GM12878 (cell line): ENCODE results near the gene CTSL. TPM values are rescaled to one million over a fixed set of nuclear protein-coding genes. Genes with fewer than 3 reads are reported as not detected.

Experiments used
- ATAC-seq: fragments of 200-7000 bp; cut with Tn5 transposase; 3 replicates; pipeline ENCODE4 v1.9.1; 2020; ENCODE audit warnings: mild to moderate bottlenecking, moderate library complexity
- BruUV-seq: library from RNA; stranded (reverse); fragments of 400-500 nt; replicated peaks from 2 replicates; lab custom pipeline; 2021; lab: Mats Ljungman, UMichigan
- CTCF ChIA-PET: fragments of 300-600 bp; sonication (Branson Sonifier 250); formaldehyde crosslinking; extraction: SDS; loops from one replicate; lab custom pipeline; 2021; ENCODE audit warnings: inconsistent platforms; lab: Yijun Ruan, JAX
- POLR2A ChIA-PET: fragments of 350-600 bp; formaldehyde crosslinking; extraction: SDS; loops from one replicate; lab custom pipeline; 2021; ENCODE audit warnings: inconsistent platforms; lab: Charles Lee
- RAD21 ChIA-PET: fragments of 300-600 bp; sonication (Branson Sonifier 250); formaldehyde crosslinking; loops from one replicate; lab custom pipeline; 2023; ENCODE audit warnings: antibody characterized with exemption; ENCODE audit not compliant: unreplicated experiment; lab: Charles Lee
- SMC1A ChIA-PET: fragments of 300-600 bp; sonication (Branson Sonifier 250); formaldehyde crosslinking; loops from one replicate; lab custom pipeline; 2023; ENCODE audit not compliant: unreplicated experiment, uncharacterized antibody; lab: Charles Lee
- DNase-seq: peaks from one replicate; pipeline ENCODE4 v3.0.0-alpha.2; 2011; ENCODE audit warnings: low read depth, low spot score
- FAIRE-seq: peaks from 3 replicates; lab custom pipeline; 2011; peaks lifted over from hg19 to GRCh38; lab: Jason Lieb, UNC
- H2AFZ ChIP-seq: 2 replicates; pipeline ENCODE4 v1.6.0; 2011; ENCODE audit warnings: low read depth, low read length, control low read depth; ENCODE audit not compliant: control insufficient read depth
- H3K27ac ChIP-seq: 2 replicates; pipeline ENCODE4 v1.5.1; 2011; ENCODE audit warnings: control low read depth; ENCODE audit not compliant: control insufficient read depth, insufficient read depth
- H3K27me3 ChIP-seq, 2 experiments: replicated peaks in 1 of 2; 2 replicates each; pipeline versions ENCODE4 v1.6.0 to v1.6.1; 2011; ENCODE audit warnings: low read length in 1 of 2; ENCODE audit not compliant: control insufficient read depth in 2 of 2, insufficient read depth in 2 of 2
- H3K36me3 ChIP-seq, 2 experiments: 2 replicates each; pipeline ENCODE4 v1.5.1; 2011; ENCODE audit warnings: low read length in 1 of 2; ENCODE audit not compliant: control insufficient read depth in 2 of 2, insufficient read depth in 2 of 2
- H3K4me1 ChIP-seq: 2 replicates; pipeline ENCODE4 v1.6.1; 2011; ENCODE audit warnings: mild to moderate bottlenecking, low read length, moderate library complexity, mixed read lengths; ENCODE audit not compliant: control insufficient read depth, insufficient read depth
- H3K4me2 ChIP-seq: 2 replicates; pipeline ENCODE4 v1.6.0; 2011; ENCODE audit warnings: control low read depth; ENCODE audit not compliant: control insufficient read depth, insufficient read depth
- H3K4me3 ChIP-seq: fragments of 200-600 bp; sonication (generic); 2 replicates; pipeline ENCODE4 v1.5.1; 2016
- H3K79me2 ChIP-seq: 2 replicates; pipeline ENCODE4 v1.6.0; 2011; ENCODE audit warnings: low read length; ENCODE audit not compliant: control insufficient read depth, insufficient read depth
- H3K9ac ChIP-seq: 2 replicates; pipeline ENCODE4 v1.8.0; 2011; ENCODE audit warnings: low read length, control low read depth, mixed read lengths; ENCODE audit not compliant: control insufficient read depth, insufficient read depth
- H3K9me3 ChIP-seq: replicated peaks from 3 replicates; pipeline ENCODE4 v1.5.1; 2011; ENCODE audit warnings: mild to moderate bottlenecking, low read length; ENCODE audit not compliant: control insufficient read depth, insufficient read depth
- H4K20me1 ChIP-seq: 2 replicates; pipeline ENCODE4 v1.6.0; 2011; ENCODE audit not compliant: control insufficient read depth, insufficient read depth
- BACH1 ChIP-seq: fragments of 450-650 bp; IDR thresholded peaks from 2 replicates; pipeline ENCODE4 v1.6.1; 2017; ENCODE audit warnings: mild to moderate bottlenecking, borderline replicate concordance
- CHD1 ChIP-seq: IDR thresholded peaks from 2 replicates; pipeline ENCODE4 v1.6.1; 2012; ENCODE audit warnings: low read depth, low read length, improper control_type of control experiment
- DPF2 ChIP-seq: fragments of 450-650 bp; IDR thresholded peaks from 2 replicates; pipeline ENCODE4 v1.6.1; 2017; ENCODE audit warnings: mild to moderate bottlenecking
- MYB ChIP-seq: fragments of 150-350 bp; IDR thresholded peaks from 2 replicates; pipeline ENCODE4 v1.6.1; 2014; ENCODE audit warnings: mild to moderate bottlenecking, low read depth, low read length, borderline replicate concordance
- NKRF ChIP-seq: fragments of 450-650 bp; conservative IDR thresholded peaks from 2 replicates; pipeline ENCODE4 v1.6.1; 2017; ENCODE audit warnings: mild to moderate bottlenecking, moderate library complexity
- STAT1 ChIP-seq: fragments of 450-650 bp; conservative IDR thresholded peaks from 2 replicates; pipeline ENCODE4 v1.6.1; 2014; ENCODE audit warnings: antibody characterized with exemption, mild to moderate bottlenecking
- ZNF622 ChIP-seq: fragments of 450-650 bp; IDR thresholded peaks from 2 replicates; pipeline ENCODE4 v1.6.1; 2017; ENCODE audit warnings: mild to moderate bottlenecking, inconsistent platforms
- WGBS: methylation state at CpG from one replicate; pipeline ENCODE4 v1.1.6; 2016; ENCODE audit warnings: low lambda C conversion rate; ENCODE audit not compliant: insufficient replicate concordance, insufficient coverage; ENCODE audit errors: missing lambda C conversion rate; 5-methylcytosine and 5-hydroxymethylcytosine counted together
- in situ Hi-C: fragments of 300-500 bp; cut with MboI; formaldehyde crosslinking; loops from 9 replicates; pipeline ENCODE4 v1.14.3; 2018; ENCODE audit warnings: mixed read lengths
- intact Hi-C: fragments of 100-400 bp; cut with micrococcal nuclease; formaldehyde crosslinking; loops from one replicate; pipeline ENCODE4 v1.14.2; 2022; ENCODE audit not compliant: unreplicated experiment
- polyA plus RNA-seq, 11 experiments: library from polyadenylated mRNA; depleted of rRNA in 4 of 11; unstranded in 6 of 11; stranded (reverse) in 5 of 11; fragments of >200 nt; fragmentation: Nextera tagmentation in 4 of 11; fragmentation: Illumina TruSeq in 1 of 11; extraction: Ambion mirVana in 4 of 11; extraction: Trizol in 1 of 11; gene quantifications; 1 replicate in 1 of 11; 2 replicates in 10 of 11; pipeline versions ENCODE4 v1.2.1 to v1.2.3, GENCODE V29; 2011 to 2016; ENCODE audit warnings: inconsistent platforms in 2 of 11, missing spikeins in 2 of 11, low read depth in 1 of 11
- total RNA-seq, 4 experiments: library from RNA; depleted of rRNA in 3 of 4; stranded (reverse); fragments of >200 nt in 3 of 4; fragmentation: Illumina TruSeq in 1 of 4; extraction: Trizol in 1 of 4; gene quantifications; 2 replicates each; pipeline versions ENCODE4 v1.2.1 to v1.2.3, GENCODE V29; 2013 to 2021

The CTSL gene
- total and polyA plus RNA-seq, 10 of the 15 experiments (the other 5 are each of a cell fraction or from before 2014, with no cell fraction given): 0.24 to 0.72 TPM; not detected in 8

GRCh38 chr9:87776481-87777379, 50.8 kb downstream of the CTSL start:
- no peak overlapping the region for H3K4me2 ChIP-seq
- intact Hi-C loops: no loop called here
- no peaks in the 10 kb centered on the region for H4K20me1 ChIP-seq
- H3K9me3 ChIP-seq: no peaks in the 10 kb centered on the region
- FAIRE-seq (no peak), DNase-seq (no peak), ATAC-seq (no peak)
- ChIA-PET SMC1A (no interaction called here), POLR2A (no interaction called here), RAD21 (no interaction called here), CTCF (no interaction called here)
- H3K4me3 ChIP-seq: no peak overlapping the region
- no peak overlapping the region for H3K9ac ChIP-seq
- H3K79me2 ChIP-seq: no peaks in the 10 kb centered on the region
- no peak overlapping the region for H3K27ac ChIP-seq
- no peaks in the 10 kb centered on the region for H3K36me3 ChIP-seq
- BruUV-seq: no TSS peak
- no peak for TF ChIP-seq DPF2
- no peak for TF ChIP-seq MYB
- TF ChIP-seq STAT1: no peak
- TF ChIP-seq ZNF622: no peak
- no peak for TF ChIP-seq NKRF
- TF ChIP-seq CHD1: no peak
- no peak for TF ChIP-seq BACH1
- H2AFZ ChIP-seq: no peak overlapping the region
- H3K4me1 ChIP-seq: no peaks in the 10 kb centered on the region
- WGBS: 30% methylated on average over 8 of the region's 8 CpGs
- in situ Hi-C loops: no loop called here
- H3K27me3 ChIP-seq: no peaks in the 10 kb centered on the region; a peak in 1 of 4 replicates
